GM18909 (cell line): ENCODE measurements around the gene VAT1.

Experiments
- ATAC-seq: cut with Tn5 transposase; IDR thresholded peaks from one replicate; pipeline ENCODE4 v1.9.1; 2021; ENCODE audit warnings: mild to moderate bottlenecking; ENCODE audit not compliant: unreplicated experiment, poor library complexity

VAT1 gene

GRCh38 chr17:43027091-43028032 lies 5.2 kb upstream of the VAT1 start:
- ATAC-seq, result no peak

GRCh38 chr17:43026595-43026994 lies 4.4 kb upstream of the VAT1 start:
- no peak for ATAC-seq

GRCh38 chr17:43025766-43026537 lies 3.8 kb upstream of the VAT1 start:
- no peak for ATAC-seq

- no peak for ATAC-seq
Observed at GRCh38 chr17:43025290-43025657, 3.1 kb upstream of the VAT1 start.

GRCh38 chr17:43024407-43025289 lies 2.5 kb upstream of the VAT1 start, which contains the start of gene RND2:
Gene RND2 (plus strand): TSS chr17:43025231. CDS start chr17:43025348, 117 bp downstream.
- no peak for ATAC-seq

- no peak for ATAC-seq
Observed at GRCh38 chr17:43020789-43021740, 1.1 kb downstream of the VAT1 start.

- no peak for ATAC-seq
Observed at GRCh38 chr17:43020030-43020621, 2.1 kb downstream of the VAT1 start.

- no peak for ATAC-seq
Observed at GRCh38 chr17:43019418-43019817, 2.8 kb downstream of the VAT1 start.

- no peak for ATAC-seq
Observed at GRCh38 chr17:43018932-43019331, 3.3 kb downstream of the VAT1 start.

- ATAC-seq, result no peak
Observed at GRCh38 chr17:43018008-43018853, 4.0 kb downstream of the VAT1 start.

GRCh38 chr17:43016216-43016615 lies 6.0 kb downstream of the VAT1 start:
- no peak for ATAC-seq

- no peak for ATAC-seq
Observed at GRCh38 chr17:43015579-43015978, 6.6 kb downstream of the VAT1 start.

- ATAC-seq, result no peak
Observed at GRCh38 chr17:43014649-43015542, 7.3 kb downstream of the VAT1 start.

- no peak for ATAC-seq
Observed at GRCh38 chr17:43014020-43014648, 8.1 kb downstream of the VAT1 start.

- ATAC-seq, result no peak
Observed at GRCh38 chr17:43013296-43013695, 8.9 kb downstream of the VAT1 start.

- no peak for ATAC-seq
Observed at GRCh38 chr17:43011728-43012472, 10.3 kb downstream of the VAT1 start.
